Stimulated activated CD4-positive, alpha-beta T cell treated with anti-CD3 and anti-CD28 coated beads, TNF-alpha, amount 100 ng/mL, for 4 hours (primary cell): Measurements from ENCODE around the gene KRTAP24-1.

Experiments
- DNase-seq, 3 experiments: peaks; one replicate each; pipeline ENCODE4 v3.0.0-alpha.2; 2020; ENCODE audit warnings: low read depth in 3 of 3

The KRTAP24-1 gene

GRCh38 chr21:30282850-30283249, at the start of gene KRTAP24-1:
KRTAP24-1 (minus strand) TSS chr21:30282950; CDS start chr21:30282932, 18 bp downstream.
- DNase-seq, result no peak

GRCh38 chr21:30329203-30329875, 46.6 kb upstream of the KRTAP24-1 start:
- no peak for DNase-seq

- no peak for DNase-seq
These were observed 43.6 kb upstream of the KRTAP24-1 start for GRCh38 chr21:30326390-30326789.

GRCh38 chr21:30320215-30320614, 37.5 kb upstream of the KRTAP24-1 start, which contains the start of gene KRTAP26-1:
KRTAP26-1 (minus strand) TSS chr21:30320315; CDS start chr21:30320035, 280 bp downstream.
- no peak for DNase-seq

GRCh38 chr21:30315701-30316100, 33.0 kb upstream of the KRTAP24-1 start:
- no peak for DNase-seq

- DNase-seq, result no peak
These were observed 24.1 kb upstream of the KRTAP24-1 start for GRCh38 chr21:30306884-30307283.

GRCh38 chr21:30305136-30305535, 22.4 kb upstream of the KRTAP24-1 start:
- no peak for DNase-seq

GRCh38 chr21:30289215-30289614, 6.5 kb upstream of the KRTAP24-1 start, which contains the start of gene KRTAP25-1:
KRTAP25-1 (minus strand) TSS chr21:30289514; CDS start chr21:30289490, 24 bp downstream.
- DNase-seq, result no peak

- no peak for DNase-seq
These were observed 11.1 kb downstream of the KRTAP24-1 start for GRCh38 chr21:30271611-30272010.

GRCh38 chr21:30271156-30271555, 11.6 kb downstream of the KRTAP24-1 start:
- DNase-seq, result no peak

- DNase-seq, result no peak
These were observed 12.8 kb downstream of the KRTAP24-1 start for GRCh38 chr21:30269803-30270530.

GRCh38 chr21:30268608-30269197, 14.0 kb downstream of the KRTAP24-1 start:
- no peak for DNase-seq

GRCh38 chr21:30257773-30258172, 25.0 kb downstream of the KRTAP24-1 start:
- DNase-seq, result no peak

GRCh38 chr21:30256100-30256499, 26.6 kb downstream of the KRTAP24-1 start:
- DNase-seq, result no peak

- no peak for DNase-seq
These were observed 27.1 kb downstream of the KRTAP24-1 start for GRCh38 chr21:30255679-30256078.

GRCh38 chr21:30251781-30252180, 31.0 kb downstream of the KRTAP24-1 start:
- DNase-seq, result no peak

- DNase-seq, result no peak
These were observed 32.8 kb downstream of the KRTAP24-1 start for GRCh38 chr21:30249936-30250335.

- no peak for DNase-seq
These were observed 33.9 kb downstream of the KRTAP24-1 start for GRCh38 chr21:30248844-30249243.

- DNase-seq, result no peak
These were observed 37.7 kb downstream of the KRTAP24-1 start for GRCh38 chr21:30245061-30245460.

GRCh38 chr21:30243691-30244090, 39.1 kb downstream of the KRTAP24-1 start:
- no peak for DNase-seq

GRCh38 chr21:30240661-30241060, 42.1 kb downstream of the KRTAP24-1 start:
- DNase-seq, result no peak

- no peak for DNase-seq
These were observed 44.6 kb downstream of the KRTAP24-1 start for GRCh38 chr21:30238168-30238567.

GRCh38 chr21:30234643-30235042, 48.1 kb downstream of the KRTAP24-1 start:
- DNase-seq, result no peak
